ENCODE results near the gene IL11. TPM values are rescaled to one million over a fixed set of nuclear protein-coding genes. Genes with fewer than 3 reads are reported as not detected.

The IL11 gene
- total RNA-seq, 1 donor from 2014 or later = 2.2 TPM

GRCh38 chr19:55321466-55322137 is 48.7 kb downstream of the IL11 start:
- H3K9me3 Mint-ChIP-seq (ENCODE audit: low read depth) = no peaks in the 10 kb centered on the region
- H3K27ac Mint-ChIP-seq = no peak overlapping the region
- no peak overlapping the region for H3K4me3 Mint-ChIP-seq (ENCODE audit: low read depth)
- peaks cover 12% of the 10 kb centered on the region for H3K27me3 Mint-ChIP-seq
- peaks cover 4% of the 10 kb centered on the region for H3K4me1 Mint-ChIP-seq (ENCODE audit: low read depth)
- TF ChIP-seq CTCF (IDR thresholded peaks at IDR 0.05; ENCODE audit: unreplicated experiment) = no peak
- no peak for DNase-seq (ENCODE audit: low spot score, unreplicated experiment)
- no peaks in the 10 kb centered on the region for H3K36me3 Mint-ChIP-seq (ENCODE audit: insufficient read depth)

GRCh38 chr19:55320844-55321419 is 49.3 kb downstream of the IL11 start:
- Mint-ChIP-seq H3K27ac (no peak overlapping the region), H3K9me3 (ENCODE audit: low read depth) (no peaks in the 10 kb centered on the region), H3K36me3 (ENCODE audit: insufficient read depth) (no peaks in the 10 kb centered on the region), H3K4me3 (ENCODE audit: low read depth) (no peak overlapping the region), H3K27me3 (peaks cover 12% of the 10 kb centered on the region), H3K4me1 (ENCODE audit: low read depth) (peaks cover 4% of the 10 kb centered on the region)
- no peak for TF ChIP-seq CTCF (IDR thresholded peaks at IDR 0.05; ENCODE audit: unreplicated experiment)
- DNase-seq (ENCODE audit: low spot score, unreplicated experiment) = no peak

GRCh38 chr19:55319785-55320184 is 50.5 kb downstream of the IL11 start:
- peaks cover 4% of the 10 kb centered on the region for H3K4me1 Mint-ChIP-seq (ENCODE audit: low read depth)
- DNase-seq (ENCODE audit: low spot score, unreplicated experiment) = peak; percentile 67
- no peaks in the 10 kb centered on the region for H3K9me3 Mint-ChIP-seq (ENCODE audit: low read depth)
- no peak for TF ChIP-seq CTCF (IDR thresholded peaks at IDR 0.05; ENCODE audit: unreplicated experiment)
- peaks cover 12% of the 10 kb centered on the region for H3K27me3 Mint-ChIP-seq
- H3K4me3 Mint-ChIP-seq (ENCODE audit: low read depth) = peak overlapping the region; percentile 70
- H3K36me3 Mint-ChIP-seq (ENCODE audit: insufficient read depth) = no peaks in the 10 kb centered on the region
- H3K27ac Mint-ChIP-seq = peak overlapping the region; percentile 52

GRCh38 chr19:55316646-55317045 is 53.6 kb downstream of the IL11 start:
- peaks cover 3% of the 10 kb centered on the region for H3K4me1 Mint-ChIP-seq (ENCODE audit: low read depth)
- DNase-seq (ENCODE audit: low spot score, unreplicated experiment) = no peak
- no peak overlapping the region for H3K4me3 Mint-ChIP-seq (ENCODE audit: low read depth)
- peaks cover 1% of the 10 kb centered on the region for H3K36me3 Mint-ChIP-seq (ENCODE audit: insufficient read depth)
- no peaks in the 10 kb centered on the region for H3K9me3 Mint-ChIP-seq (ENCODE audit: low read depth)
- no peak for TF ChIP-seq CTCF (IDR thresholded peaks at IDR 0.05; ENCODE audit: unreplicated experiment)
- no peak overlapping the region for H3K27ac Mint-ChIP-seq
- H3K27me3 Mint-ChIP-seq = peaks cover under 1% of the 10 kb centered on the region

GRCh38 chr19:55315956-55316525 is 54.2 kb downstream of the IL11 start:
- TF ChIP-seq CTCF (IDR thresholded peaks at IDR 0.05; ENCODE audit: unreplicated experiment) = no peak
- no peak for DNase-seq (ENCODE audit: low spot score, unreplicated experiment)
- H3K9me3 Mint-ChIP-seq (ENCODE audit: low read depth) = no peaks in the 10 kb centered on the region
- no peak overlapping the region for H3K27ac Mint-ChIP-seq
- H3K27me3 Mint-ChIP-seq = no peaks in the 10 kb centered on the region
- H3K4me3 Mint-ChIP-seq (ENCODE audit: low read depth) = no peak overlapping the region
- H3K4me1 Mint-ChIP-seq (ENCODE audit: low read depth) = peaks cover 3% of the 10 kb centered on the region
- peaks cover 1% of the 10 kb centered on the region for H3K36me3 Mint-ChIP-seq (ENCODE audit: insufficient read depth)

All from progenitor cell of endocrine pancreas (in vitro differentiated cells).